CD4-positive, alpha-beta T cell treated with Interferon alpha-2 for 1 hour (primary cell): Measurements from ENCODE around the gene MAPK12.
"Not testable (repeated sequence)": the region's sequence is repeated elsewhere in the genome, so short reads cannot be mapped to it uniquely, and the experiment has no call there.

Experiments
- DNase-seq, 2 donors: peaks; one replicate each; pipeline ENCODE4 v3.0.0-alpha.2; 2020 to 2022

Gene MAPK12

DNA sequence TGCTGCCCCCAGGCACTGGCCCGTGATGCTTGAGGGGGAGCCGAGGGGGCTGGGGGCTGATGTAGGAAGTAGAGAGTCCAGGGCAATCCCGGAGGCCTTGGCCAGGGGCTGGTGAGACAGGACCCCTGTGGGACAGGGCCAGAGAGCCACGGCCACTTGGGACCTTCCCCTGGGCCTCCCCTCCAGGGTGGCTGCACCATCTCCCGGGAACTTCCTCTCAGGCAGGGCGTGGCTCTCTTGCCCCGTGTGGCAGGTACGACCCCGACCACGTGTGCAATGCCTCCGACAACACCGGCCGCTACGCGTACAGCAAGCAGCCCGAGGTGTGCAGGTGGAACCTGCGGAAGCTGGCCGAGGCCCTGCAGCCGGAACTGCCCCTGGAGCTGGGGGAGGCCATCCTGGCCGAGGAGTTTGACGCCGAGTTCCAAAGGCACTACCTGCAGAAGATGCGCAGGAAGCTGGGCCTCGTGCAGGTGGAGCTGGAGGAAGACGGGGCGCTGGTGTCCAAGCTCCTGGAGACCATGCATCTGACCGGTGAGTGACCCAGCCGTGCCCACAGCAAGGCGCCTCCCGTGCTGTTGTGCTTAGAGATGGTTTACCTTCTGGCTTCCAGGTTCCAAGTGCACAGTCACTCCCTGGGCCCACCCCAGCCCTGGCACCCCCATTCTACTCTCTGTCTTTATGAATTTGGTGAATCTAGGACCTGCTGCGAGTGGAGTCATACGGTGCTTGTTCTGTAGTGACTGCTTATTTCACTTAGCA lies 50.9 kb downstream of the MAPK12 start:
- DNase-seq = no peak

DNA sequence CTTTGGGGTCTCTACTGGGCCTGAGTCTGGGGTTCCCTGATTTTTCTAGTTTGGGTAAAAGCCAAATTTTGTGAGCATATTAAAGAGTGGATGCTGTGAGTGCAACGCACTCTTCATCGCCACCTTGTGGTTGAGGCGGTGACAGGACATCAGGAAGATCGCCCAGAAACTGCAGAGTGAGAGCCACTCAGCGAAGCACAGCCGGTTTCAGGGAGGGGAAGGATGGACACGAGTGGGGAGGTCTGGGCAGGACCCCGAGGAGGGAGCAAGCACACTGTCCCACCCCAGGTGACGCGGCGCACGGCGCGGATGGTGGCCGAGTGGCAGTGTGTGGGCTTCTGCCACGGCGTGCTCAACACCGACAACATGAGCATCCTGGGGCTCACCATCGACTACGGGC lies 51.6 kb downstream of the MAPK12 start:
- peak; percentile 68 to 78 for DNase-seq

DNA sequence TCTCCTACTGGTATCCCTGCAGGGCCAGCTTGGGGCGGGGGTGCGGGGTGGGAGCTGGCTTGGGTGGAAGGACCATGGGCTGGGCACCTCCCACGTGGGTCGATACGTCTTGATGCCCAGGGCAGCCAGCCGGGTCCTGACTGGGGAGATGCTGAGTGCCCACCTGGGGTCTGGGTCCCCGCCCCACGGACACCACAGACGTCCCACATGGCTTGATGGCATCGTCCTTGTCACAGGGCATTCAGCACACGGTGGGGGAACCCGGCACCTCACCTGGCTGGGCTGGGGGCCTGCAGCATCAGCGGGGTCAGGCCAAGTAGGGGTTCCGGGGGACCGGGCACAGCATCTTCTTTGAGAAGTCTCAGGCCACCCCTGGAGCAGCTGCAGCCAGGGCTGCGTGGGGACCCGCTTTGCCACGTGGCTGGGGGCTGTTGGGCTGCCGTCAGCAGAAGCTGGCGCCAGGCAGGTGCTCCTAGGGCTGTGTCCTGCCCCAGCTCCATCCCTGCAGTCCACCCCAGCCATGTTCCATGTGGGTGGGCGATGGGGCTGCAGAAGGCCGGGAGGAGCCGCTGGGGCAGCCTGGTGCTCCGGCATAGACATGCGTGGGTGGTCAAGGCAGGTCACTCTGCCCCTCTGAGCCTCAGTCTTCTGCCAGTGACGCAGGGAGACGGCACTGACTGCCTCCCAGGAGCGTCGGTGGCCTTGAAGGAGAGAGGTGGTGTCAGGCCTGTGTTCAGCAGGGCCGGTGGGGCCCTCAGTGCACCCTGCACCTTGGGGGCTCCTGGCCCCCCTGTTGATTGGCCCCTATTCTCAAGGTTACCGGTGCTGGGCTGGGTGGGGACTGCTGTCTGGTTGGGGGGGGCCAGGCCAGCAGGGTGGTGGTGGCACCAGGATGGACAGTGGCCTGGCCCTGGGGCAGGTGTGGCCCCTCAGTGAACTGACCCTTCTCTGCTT lies 52.3 kb downstream of the MAPK12 start:
- DNase-seq = no peak

DNA sequence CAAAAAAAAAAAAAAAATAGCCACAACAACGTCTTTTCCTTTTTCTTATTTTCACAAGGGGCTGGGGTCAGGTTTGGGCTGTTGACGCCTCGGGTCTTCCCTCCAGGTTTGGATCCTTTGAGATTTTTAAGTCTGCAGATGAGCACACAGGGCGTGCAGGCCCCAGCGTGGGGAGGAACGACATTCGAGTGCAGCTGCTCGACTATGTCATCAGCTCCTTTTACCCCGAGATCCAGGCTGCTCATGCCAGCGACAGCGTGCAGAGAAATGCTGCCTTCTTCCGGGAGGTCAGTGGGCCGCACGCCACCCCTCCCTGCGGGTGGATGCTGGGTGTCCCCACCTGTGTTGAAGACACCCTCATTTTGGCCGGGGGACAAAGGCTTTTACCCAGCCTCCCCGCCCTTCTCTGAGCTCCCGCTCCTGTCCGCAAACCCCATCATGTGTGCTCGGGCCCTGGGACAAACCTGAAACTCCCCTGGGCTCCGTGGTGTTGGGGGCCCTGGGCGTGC lies 53.0 kb downstream of the MAPK12 start:
- no peak for DNase-seq

DNA sequence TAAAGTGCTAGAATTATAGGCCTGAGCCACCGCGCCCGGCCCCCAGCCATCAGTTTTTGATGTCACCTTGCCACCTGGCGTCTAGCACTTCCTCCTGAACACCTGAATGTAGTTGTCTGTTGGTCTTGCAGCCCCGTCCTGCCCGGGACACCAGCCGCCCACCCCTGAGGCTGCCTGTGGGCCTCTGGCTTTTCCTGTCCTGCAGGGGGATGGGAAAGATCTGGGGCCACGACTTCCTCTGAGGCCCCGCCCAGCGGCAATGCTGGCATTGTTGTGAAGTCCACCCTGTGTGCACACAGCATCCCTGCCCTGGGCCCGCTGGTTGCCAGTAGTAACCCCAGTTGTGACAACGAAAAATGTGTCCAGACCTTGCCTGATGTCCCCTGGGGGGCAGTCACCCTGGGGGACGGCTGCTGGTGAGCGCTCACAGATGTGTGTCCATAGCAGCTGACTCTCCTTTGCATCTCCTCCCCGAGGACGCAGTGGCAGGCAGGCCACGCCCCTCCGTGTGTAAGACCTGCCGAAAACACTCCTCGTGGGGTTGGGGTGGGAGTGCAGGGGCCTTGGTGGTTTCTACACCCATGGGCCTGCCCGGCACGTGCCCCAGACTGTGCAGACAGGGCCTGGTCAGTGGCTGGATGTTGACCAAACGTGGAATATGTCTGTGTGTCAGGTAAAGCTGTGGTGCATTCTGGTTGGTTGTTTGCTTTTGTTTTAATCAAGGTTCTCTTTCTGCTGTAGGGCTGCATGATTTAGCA lies 53.9 kb downstream of the MAPK12 start:
- DNase-seq = no peak

DNA sequence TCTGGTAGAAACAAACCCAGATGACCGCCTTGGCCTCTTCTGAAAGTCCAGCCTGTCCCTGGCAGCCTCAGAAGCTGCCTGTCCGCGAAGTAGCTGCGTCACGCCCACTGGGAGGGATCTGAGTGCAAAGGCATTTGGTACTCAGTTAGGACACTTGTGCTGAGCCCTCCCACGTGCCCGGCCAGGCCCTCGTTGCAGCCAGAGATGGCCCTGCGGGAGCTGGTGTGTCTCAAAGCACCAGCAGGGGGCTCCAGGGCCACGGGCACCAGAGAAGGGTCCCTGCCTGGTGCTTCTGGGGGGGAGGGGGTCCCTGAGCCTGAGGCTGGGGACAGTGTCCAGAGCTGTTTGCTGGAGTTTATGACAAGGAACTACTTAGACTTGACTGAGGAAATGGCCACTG lies 54.9 kb downstream of the MAPK12 start:
- DNase-seq = no peak

DNA sequence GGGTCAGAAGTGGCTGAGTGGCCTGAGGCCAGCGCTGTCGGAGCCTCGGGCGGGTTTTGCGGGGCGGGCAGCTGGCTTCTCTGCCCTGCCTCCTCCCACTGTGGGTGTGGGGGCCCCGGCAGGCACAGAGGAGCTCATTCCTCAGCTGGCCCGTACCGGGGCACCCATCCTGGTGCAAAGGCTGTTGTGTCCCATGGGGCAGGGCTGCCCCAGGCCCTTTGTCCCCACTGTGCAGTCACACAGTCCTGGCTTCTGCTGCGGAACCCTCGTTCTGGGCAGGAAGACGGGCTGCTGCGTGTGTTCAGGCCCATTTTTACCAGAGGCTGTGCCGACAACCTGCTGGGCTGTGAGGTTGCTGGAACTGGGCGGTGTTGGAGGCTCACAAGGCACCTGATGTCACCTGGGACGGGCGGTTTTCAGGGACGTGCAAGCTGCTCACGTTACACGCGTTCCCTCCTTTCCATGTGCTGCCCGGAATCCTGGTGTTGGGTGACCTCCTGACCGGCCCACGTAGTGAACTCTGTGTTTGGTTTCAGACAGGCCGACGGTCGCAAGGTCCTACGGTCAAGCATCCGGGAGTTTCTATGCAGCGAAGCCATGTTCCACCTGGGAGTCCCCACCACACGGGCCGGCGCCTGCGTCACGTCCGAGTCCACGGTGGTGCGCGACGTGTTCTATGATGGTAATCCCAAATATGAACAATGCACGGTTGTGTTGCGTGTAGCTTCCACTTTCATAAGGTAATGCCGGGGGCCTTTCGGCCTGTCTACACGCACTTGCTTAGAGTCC lies 55.5 kb downstream of the MAPK12 start:
- no peak for DNase-seq

DNA sequence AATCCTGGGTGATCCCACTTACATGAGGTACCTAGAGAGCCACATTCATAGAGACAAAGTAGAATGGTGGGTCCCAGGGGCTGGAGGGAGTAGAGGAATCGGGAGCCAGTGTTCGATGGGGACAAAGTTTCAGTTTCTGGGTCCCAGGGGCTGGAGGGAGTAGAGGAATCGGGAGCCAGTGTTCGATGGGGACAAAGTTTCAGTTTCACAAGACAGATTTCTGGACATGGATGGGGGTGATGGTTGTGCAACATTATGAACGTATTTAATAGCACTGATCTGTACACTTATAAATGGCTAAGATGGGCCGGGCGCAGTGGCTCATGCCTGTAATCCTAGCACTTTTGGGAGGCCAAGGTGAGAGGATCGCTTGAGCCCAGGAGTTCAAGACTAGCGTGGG lies 56.5 kb downstream of the MAPK12 start:
- not testable (repeated sequence) for DNase-seq

DNA sequence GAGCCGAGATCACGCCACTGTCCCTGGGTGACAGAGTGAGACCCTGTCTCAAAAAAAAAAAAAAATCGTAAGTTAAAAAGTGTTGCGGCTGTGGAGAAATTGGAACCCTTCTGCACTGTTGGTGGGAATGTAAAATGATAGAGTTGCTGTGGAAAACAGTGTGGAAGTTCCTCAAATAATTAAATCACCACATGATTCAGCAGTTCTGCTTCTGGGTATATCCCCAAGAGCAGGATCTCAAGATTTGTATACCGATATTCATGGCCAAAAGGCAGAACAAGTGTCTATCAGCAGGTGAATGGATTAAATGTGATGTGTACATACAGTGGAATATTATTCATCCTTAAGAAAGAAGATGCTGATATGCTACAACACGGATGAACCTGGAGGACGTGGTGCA lies 56.9 kb downstream of the MAPK12 start:
- no peak for DNase-seq

DNA sequence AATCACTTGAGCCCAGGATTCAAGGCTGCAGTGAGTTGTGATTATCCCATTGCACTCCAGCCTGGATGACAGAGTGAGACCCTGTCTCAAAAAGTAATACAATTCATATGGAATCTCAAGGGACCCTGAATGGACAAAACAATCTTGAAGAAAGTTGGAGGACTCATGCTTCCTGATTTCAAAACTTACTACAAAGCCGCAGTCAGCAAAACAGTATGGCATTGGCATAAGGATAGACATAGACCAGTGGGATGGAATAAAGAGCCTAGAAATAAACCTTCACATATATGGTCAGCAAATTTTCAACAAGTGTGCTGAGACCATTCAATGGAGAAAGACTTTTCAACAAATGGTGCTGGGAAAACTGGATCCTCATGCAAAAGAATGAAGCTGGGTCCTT lies 58.2 kb downstream of the MAPK12 start:
- no peak for DNase-seq
